SH-SY5Y (cell line): ENCODE measurements around the gene SPAG4.

ENCODE experiments used
- GATA2 ChIP-seq: IDR thresholded peaks from 2 replicates; pipeline ENCODE4 v1.6.1; 2011; ENCODE audit warnings: mild to moderate bottlenecking, low read depth, low read length
- GATA3 ChIP-seq: IDR thresholded peaks from 2 replicates; pipeline ENCODE4 v1.6.1; 2011; ENCODE audit warnings: low read depth, mild to moderate bottlenecking, low read length, moderate library complexity

DNA sequence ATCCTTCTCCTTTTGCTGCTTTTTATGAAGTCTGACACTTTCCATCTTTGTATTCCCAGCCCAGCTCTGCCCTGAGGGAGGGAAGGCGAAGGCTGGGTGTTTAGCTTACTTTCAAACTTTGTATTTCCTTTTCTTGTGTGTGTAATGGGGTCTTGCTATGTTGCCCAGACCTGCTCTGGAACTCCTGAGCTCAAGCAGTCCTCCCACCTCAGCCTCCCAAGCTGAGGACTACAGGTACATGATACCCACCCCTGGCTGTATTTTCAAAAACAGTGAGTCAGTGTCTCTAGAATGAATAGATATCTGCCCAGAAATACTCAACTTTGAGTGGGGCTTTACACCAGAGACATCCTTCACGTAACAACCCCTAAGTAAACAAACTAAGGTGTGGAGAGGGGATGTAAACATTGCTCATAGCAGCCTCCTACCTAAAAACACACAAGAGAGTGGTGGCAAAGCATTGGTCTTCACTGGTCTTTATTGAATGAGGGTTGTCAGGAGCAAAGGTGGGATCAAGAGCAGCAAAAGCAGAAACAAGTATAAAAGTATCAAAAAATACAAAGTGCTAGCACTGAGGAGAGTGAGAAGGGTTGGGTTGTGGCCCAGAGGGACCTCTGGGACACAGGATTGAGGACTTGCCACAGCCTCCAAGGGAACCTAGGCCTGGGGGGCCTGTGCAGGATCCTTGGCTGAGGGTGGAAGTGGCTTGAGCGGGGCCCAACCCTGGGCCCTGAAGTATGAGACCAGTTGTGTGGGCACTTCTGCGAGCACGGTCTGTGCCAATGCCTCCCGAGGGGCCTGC is 10.2 kb downstream of the SPAG4 start:
- TF ChIP-seq GATA2 (no peak), GATA3 (no peak)
